Glomerular visceral epithelial cell (primary cell): Measurements from ENCODE around the gene OR10H1.
"Not testable (repeated sequence)": the region's sequence is repeated elsewhere in the genome, so short reads cannot be mapped to it uniquely, and the experiment has no call there.

Source experiments
- DNase-seq: peaks from one replicate; pipeline ENCODE4 v3.0.0-alpha.2; 2016; ENCODE audit errors: extremely low spot score

OR10H1 gene, protein sequence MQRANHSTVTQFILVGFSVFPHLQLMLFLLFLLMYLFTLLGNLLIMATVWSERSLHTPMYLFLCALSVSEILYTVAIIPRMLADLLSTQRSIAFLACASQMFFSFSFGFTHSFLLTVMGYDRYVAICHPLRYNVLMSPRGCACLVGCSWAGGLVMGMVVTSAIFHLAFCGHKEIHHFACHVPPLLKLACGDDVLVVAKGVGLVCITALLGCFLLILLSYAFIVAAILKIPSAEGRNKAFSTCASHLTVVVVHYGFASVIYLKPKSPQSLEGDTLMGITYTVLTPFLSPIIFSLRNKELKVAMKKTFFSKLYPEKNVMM

GRCh38 chr19:15815306-15815705, at the start of gene OR10H1:
Gene OR10H1, minus strand, starts transcription at chr19:15815664. Its CDS starts 7,627 bp downstream, at chr19:15808037.
- no peak for DNase-seq

DNA sequence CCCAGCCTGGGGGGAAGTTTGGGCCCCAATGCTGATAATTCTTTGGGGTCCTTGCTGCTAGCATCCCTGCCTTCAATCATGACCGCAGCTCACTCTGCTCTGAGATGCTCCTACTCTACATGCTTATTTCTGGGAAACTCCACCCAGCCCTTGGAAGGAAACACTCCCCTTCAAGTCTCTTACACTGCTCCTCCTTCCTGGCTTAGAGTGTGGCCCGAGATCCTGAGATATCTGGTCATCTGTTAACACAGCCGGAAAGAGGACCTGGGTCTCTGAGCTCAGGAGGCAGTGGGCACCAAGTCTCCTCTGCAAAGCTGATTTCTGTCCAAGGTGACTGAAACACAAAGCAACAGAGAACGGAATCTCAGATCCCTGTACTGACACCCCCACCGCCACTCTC, 49.4 kb upstream of the OR10H1 start:
- DNase-seq, result no peak

DNA sequence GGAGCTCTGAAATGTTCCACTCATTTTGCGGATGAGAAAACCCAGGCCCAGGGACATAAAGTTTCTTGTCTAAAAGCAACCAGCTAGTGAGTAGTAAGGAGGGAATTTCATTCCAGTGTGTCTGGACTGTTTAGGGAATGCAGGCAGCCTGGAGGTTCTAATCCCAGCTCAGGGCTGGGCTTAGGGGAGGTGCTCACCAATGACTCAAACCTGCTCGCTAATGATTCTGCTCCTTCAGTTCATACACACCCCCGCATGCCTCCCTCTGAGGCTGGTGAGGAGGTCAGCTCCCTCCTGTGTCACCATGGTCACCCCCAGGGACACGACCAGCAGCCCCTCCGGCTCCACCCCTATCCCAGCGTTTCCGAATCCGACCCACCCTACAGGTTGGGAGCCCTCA, 47.8 kb upstream of the OR10H1 start:
- DNase-seq, result peak; percentile 16

DNA sequence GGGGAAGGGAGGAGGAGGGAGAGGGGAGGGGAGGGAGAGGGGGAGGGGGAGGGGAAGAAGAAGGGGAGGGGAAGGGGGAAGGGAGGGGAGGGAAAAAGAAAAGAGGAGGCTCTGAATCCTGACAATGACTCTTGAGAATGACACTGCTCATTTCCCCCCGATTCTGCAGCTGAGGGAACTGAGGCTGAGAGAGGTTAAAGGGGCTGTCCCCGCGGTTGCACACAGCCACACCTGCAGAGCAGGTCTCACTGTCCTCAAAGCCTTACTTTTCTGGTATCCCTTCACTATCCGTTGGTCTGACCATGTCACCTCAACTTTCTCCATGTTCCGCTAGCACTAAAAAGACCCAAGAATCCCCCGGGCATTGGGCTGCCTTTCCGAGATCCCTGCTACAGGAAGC, 47.0 kb upstream of the OR10H1 start:
- DNase-seq, result no peak

DNA sequence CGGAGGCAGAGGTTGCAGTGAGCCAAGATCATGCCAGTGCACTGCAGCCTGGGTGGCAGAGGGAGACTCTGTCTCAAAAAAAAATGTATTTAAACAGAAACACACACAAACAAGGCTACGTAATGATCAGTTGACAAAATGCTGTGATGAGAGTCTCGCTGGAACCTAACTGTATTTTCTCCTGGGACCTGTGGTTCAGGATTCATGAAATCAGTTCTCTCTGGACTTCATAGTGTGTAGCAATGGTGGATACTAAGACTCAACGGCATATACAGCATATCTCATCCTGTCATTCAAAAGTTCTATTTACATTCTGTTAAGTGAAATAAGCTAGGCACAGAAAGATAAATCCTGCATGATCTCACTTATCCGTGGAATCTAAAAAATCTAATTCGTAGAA, 45.1 kb upstream of the OR10H1 start:
- no peak for DNase-seq

GRCh38 chr19:15859187-15859586, 43.7 kb upstream of the OR10H1 start:
- DNase-seq, result no peak

DNA sequence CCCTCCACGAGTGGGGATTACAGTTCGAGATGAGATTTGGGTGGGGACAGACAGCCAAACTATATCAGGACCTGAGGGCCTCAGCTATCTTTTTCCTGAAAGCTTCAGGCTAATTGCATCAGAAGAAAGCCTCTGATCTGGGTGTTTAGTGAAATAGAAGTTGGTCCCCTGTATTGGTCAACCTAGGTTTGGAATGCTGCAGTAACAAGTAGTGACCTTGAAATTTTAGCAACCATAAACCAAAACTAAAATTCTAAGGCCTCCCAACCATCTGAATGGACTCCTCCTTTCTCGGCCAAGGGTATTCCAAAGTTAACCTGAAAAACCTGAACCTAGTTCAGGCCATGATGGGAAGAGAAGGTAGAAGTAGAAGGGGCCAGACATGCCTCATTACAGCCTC, 34.9 kb upstream of the OR10H1 start:
- DNase-seq, result no peak

GRCh38 chr19:15846923-15847322, 31.5 kb upstream of the OR10H1 start:
- no peak for DNase-seq

- not testable (repeated sequence) for DNase-seq
Observed at GRCh38 chr19:15843894-15844222, 28.4 kb upstream of the OR10H1 start.

DNA sequence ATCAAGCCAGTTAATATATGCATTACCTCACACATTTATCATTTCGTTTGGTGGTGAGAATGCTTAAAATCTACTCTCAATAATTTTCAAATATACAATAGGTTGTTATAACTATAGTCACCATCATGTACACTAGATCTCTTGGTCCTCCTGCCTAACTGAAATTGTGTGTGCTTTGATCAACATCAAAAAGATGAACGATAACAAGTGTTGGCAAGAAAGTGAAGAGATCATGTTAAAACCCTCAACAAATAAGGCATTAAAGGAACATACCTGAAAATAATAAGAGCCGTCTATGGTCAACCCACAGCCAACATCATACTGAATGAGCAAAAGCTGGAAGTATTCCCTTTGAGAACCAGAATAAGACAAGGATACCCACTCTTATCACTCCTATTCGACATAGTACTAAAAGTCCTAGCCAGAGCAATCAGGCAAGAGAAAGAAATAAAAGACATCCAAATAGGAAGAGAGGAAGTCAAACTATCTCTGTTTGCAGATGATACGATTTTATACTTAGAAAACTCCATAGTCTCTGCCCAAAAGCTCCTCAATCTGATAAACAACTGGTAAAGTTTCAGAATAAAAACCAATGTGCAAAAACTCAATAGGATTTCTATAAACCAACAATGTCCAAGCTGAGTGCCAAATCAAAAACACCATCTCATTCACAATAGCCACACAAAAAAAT, 27.9 kb upstream of the OR10H1 start:
- no peak for DNase-seq

DNA sequence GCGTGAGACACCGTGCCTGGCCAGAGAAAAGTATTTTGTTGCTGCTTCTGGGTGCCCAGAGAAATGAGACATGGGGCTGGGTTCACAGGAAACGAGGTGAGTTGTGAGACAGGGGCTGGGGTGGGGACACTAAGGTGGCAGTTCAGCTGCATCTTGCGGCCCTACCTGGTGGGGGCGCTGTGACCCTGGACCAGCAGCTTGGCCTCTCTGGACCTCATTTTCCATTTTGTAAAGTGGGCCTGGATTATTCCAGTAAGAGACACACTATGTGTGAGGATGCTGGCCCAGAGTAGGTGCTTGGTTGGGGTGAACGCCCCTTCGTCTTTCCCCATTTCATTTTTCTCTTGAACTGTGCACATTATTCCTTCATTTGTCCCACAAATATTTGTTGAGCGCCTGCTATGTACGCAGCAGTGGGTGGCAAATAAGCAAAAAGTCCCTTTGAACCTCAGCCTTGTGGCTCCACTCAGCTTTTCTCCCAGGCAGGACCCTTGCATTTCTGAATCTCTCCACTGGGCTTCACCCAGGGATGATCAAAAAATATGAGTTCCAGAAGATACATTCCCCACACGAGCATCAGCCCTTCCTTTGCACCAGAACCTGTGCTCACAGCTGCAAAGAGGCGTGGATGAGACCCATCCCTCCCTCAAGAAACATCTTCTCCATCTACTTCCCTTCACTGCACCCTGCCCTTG, 26.6 kb upstream of the OR10H1 start:
- DNase-seq, result no peak

DNA sequence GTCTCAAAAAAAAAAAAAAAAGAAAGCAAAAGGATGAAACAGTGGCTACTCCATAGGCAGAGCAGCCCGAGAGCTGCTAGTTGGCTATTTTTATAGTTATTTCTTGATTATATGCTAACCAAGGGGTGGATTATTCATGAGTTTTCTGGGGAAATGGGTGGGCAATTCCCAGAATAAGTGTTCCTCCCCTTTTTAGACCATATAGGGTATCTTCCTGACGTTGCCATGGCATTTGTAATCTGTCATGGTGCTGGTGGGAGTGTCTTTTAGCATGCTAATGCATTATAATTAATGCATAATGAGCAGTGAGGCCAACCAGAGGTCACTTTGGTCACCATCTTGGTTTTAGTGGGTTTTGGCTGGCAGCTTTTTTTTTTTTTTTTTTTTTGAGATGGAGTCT, 25.4 kb upstream of the OR10H1 start:
- no peak for DNase-seq

GRCh38 chr19:15839888-15840287, 24.4 kb upstream of the OR10H1 start:
- not testable (repeated sequence) for DNase-seq

DNA sequence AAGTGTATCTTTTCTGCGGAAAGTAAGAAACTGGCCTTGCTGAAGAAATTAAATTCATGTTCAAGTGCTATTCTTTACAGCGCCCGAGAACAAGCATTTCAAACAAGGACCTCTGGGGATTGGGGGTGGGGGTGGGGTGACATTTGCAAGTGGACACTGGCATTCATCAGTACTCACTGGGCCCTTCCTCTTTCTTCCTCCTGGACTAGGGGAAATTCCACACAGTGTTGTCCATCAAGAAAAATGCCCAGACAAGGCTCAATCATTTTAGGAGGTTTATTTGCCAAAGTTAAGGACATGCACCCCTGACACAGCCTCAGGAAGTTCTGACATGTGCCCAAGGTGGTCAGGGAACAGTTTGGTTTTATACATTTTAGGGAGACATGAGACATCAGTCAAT, 22.9 kb upstream of the OR10H1 start:
- DNase-seq, result no peak

DNA sequence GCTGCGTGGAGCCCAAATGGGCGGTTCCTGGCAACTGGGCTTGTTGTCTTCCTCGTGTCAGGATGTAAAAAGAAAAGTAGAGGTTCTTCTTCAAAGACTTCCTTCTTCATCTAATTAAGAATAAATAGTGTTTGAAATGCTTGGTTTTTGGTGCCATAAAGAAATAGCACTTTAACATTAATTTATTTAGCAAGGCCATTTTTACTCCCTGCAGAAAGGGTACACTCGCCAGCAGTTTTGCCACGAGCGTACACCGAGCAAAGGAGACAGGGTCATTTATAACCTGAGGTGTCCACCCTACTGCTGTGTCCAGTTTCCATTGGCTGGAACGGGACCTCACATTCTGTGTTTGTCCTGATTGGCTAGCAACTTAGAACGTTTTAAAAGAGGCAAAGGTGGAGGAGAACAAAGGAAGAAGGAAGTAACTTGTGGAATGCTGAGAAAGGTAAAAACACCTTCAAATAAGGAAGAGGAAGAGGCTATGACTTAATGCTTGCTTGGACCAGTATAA, 21.8 kb upstream of the OR10H1 start:
- peak; percentile 82 for DNase-seq

GRCh38 chr19:15836330-15837220, 21.1 kb upstream of the OR10H1 start:
- peak; percentile 98 for DNase-seq

- peak; percentile 70 for DNase-seq
Observed at GRCh38 chr19:15835565-15836329, 20.3 kb upstream of the OR10H1 start.

- DNase-seq, result not testable (repeated sequence)
Observed at GRCh38 chr19:15834232-15834631, 18.8 kb upstream of the OR10H1 start.

DNA sequence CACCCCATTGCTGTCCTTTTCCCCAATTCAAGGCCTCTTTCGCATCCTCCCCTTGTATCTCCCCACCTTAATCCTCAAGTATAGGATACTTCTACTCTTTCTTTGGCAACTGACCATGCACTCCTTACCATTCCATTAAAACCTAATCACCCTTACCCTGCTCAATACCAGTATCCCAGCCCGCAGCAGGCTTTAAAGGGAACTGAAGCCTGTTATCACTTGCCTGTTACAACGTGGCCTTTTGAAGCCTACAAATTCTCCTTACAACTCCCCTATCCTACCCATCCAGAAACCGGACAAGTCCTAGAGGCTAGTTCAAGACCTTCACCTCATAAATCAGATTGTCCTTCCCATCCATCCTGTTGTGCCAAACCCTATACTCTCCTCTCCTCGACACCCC, 16.2 kb upstream of the OR10H1 start:
- no peak for DNase-seq

- no peak for DNase-seq
Observed at GRCh38 chr19:15829786-15830185, 14.3 kb upstream of the OR10H1 start.

- peak; percentile 73 for DNase-seq
Observed at GRCh38 chr19:15829306-15829698, 13.8 kb upstream of the OR10H1 start.
